ENCODE measurements around the gene ELMOD1. TPM values are rescaled to one million over a fixed set of nuclear protein-coding genes. Genes with fewer than 3 reads are reported as not detected.

Gene ELMOD1
- total RNA-seq, 1 donor from 2014 or later = not detected

DNA sequence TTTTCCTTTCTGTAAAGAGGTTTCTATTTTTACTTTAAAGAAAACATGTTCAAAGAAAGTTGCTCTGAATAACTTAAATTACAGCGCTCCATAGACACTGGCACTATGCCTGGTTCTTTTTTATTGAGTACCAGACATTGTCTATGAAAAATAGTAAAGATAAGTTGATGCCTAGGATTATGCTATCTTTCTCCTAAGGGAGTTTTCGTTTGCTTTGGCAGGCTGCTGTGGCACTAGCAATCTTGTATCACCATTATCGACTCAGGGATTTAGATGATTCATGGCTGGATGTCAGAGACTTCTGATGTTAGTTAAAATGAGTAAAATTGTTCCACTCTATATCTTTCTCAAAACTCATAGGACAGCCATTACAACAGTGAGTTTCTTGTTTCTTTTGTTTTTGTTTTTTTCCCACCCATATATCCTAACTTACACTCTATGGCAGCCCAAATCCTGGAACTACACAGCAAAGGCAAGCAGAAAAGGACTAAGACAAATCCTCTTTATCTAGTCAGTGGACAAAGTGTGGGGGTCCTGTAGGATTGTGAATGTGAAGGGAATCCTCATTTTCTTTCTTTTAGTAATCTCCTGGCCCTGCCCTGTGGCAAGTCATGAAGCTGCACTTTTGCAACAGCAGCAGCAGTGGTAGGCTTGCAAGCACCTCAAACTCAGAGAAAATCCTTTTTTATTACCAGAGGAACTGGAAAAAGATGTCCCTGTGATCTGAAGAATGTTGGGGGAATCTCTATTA, 100.2 kb downstream of the ELMOD1 start:
- Mint-ChIP-seq H3K36me3 (ENCODE audit: unreplicated experiment) (no peaks in the 10 kb centered on the region), H3K4me3 (ENCODE audit: unreplicated experiment) (no peak overlapping the region), H3K27ac (ENCODE audit: unreplicated experiment) (no peak overlapping the region), H3K27me3 (ENCODE audit: unreplicated experiment) (peaks cover 25% of the 10 kb centered on the region), H3K4me1 (ENCODE audit: unreplicated experiment) (peaks cover 2% of the 10 kb centered on the region), H3K9me3 (ENCODE audit: unreplicated experiment) (no peaks in the 10 kb centered on the region)
- DNase-seq (ENCODE audit: extremely low spot score, unreplicated experiment) = no peak
- TF ChIP-seq, protein P1, sequence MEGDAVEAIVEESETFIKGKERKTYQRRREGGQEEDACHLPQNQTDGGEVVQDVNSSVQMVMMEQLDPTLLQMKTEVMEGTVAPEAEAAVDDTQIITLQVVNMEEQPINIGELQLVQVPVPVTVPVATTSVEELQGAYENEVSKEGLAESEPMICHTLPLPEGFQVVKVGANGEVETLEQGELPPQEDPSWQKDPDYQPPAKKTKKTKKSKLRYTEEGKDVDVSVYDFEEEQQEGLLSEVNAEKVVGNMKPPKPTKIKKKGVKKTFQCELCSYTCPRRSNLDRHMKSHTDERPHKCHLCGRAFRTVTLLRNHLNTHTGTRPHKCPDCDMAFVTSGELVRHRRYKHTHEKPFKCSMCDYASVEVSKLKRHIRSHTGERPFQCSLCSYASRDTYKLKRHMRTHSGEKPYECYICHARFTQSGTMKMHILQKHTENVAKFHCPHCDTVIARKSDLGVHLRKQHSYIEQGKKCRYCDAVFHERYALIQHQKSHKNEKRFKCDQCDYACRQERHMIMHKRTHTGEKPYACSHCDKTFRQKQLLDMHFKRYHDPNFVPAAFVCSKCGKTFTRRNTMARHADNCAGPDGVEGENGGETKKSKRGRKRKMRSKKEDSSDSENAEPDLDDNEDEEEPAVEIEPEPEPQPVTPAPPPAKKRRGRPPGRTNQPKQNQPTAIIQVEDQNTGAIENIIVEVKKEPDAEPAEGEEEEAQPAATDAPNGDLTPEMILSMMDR (IDR thresholded peaks at IDR 0.05) = no peak

DNA sequence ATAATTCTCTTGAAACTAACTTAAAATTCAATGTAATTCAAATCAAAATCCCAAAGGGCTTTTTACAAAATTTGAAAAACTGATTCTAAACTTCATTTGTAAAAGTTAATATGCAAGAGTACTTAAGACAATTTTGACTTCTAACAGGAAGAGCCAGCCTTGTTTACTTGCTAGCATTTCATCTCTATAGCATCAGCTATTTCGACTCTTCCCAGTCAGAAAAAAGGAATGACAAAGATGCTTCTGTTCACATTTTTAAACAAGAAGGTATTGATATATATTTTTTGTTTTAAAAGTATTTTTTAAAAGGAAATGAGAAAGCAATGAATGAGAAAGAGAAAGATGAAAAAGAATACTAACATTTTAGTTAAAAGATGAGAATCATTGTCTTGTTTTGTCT, 104.5 kb downstream of the ELMOD1 start:
- Mint-ChIP-seq H3K36me3 (ENCODE audit: unreplicated experiment) (no peaks in the 10 kb centered on the region), H3K27ac (ENCODE audit: unreplicated experiment) (no peak overlapping the region), H3K4me1 (ENCODE audit: unreplicated experiment) (peaks cover 2% of the 10 kb centered on the region), H3K9me3 (ENCODE audit: unreplicated experiment) (no peaks in the 10 kb centered on the region), H3K4me3 (ENCODE audit: unreplicated experiment) (no peak overlapping the region), H3K27me3 (ENCODE audit: unreplicated experiment) (peaks cover 28% of the 10 kb centered on the region)
- TF ChIP-seq, protein P1 (IDR thresholded peaks at IDR 0.05) = no peak
- no peak for DNase-seq (ENCODE audit: extremely low spot score, unreplicated experiment)

DNA sequence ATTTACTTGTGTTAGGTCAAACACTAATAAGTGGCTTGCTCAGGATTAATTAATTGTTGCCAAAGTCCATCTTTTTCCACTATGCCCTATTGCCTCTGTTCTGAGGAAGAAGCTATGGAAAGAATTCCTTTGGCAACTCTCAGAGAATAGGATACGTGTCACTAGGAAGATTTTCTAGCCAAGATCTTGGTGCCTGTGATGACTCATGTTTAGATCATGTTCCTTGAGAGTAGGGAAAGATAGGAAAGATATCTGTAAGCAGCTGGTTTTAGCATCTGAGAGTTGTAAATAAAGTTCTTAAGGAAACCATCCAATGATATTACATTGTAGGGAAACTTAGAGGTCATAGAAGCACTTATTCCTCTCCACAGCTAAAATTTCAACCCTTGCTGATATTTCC, 105.2 kb downstream of the ELMOD1 start:
- H3K9me3 Mint-ChIP-seq (ENCODE audit: unreplicated experiment) = no peaks in the 10 kb centered on the region
- DNase-seq (ENCODE audit: extremely low spot score, unreplicated experiment) = no peak
- H3K36me3 Mint-ChIP-seq (ENCODE audit: unreplicated experiment) = no peaks in the 10 kb centered on the region
- no peak overlapping the region for H3K27ac Mint-ChIP-seq (ENCODE audit: unreplicated experiment)
- H3K4me3 Mint-ChIP-seq (ENCODE audit: unreplicated experiment) = no peak overlapping the region
- peaks cover 1% of the 10 kb centered on the region for H3K4me1 Mint-ChIP-seq (ENCODE audit: unreplicated experiment)
- TF ChIP-seq, protein P1 (IDR thresholded peaks at IDR 0.05) = no peak
- peaks cover 27% of the 10 kb centered on the region for H3K27me3 Mint-ChIP-seq (ENCODE audit: unreplicated experiment)

DNA sequence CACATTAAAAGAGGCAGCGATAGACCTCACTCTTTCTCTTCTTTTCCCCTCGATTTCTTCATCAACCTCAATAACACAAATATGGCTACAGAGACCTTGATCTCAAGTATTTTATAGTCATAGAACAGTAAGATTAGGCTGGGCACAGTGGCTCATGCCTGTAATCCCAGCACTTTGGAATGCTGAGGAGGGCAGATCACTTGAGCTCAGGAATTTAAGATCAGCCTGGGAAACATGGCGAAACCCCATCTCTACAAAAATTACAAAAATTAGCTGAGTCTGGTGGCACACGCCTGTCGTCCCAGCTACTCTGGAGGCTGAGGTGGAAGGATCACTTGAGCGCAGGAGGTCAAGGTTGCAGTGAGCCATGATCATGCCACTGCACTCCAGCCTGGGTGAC, 106.3 kb downstream of the ELMOD1 start:
- Mint-ChIP-seq H3K36me3 (ENCODE audit: unreplicated experiment) (no peaks in the 10 kb centered on the region), H3K27ac (ENCODE audit: unreplicated experiment) (no peak overlapping the region), H3K9me3 (ENCODE audit: unreplicated experiment) (no peaks in the 10 kb centered on the region)

More for the DNA sequence above, 106.3 kb downstream of the ELMOD1 start:
- H3K27me3 Mint-ChIP-seq (ENCODE audit: unreplicated experiment) = peaks cover 17% of the 10 kb centered on the region
- DNase-seq (ENCODE audit: extremely low spot score, unreplicated experiment) = no peak
- TF ChIP-seq, protein P1 (IDR thresholded peaks at IDR 0.05) = no peak
- H3K4me3 Mint-ChIP-seq (ENCODE audit: unreplicated experiment) = no peak overlapping the region
- H3K4me1 Mint-ChIP-seq (ENCODE audit: unreplicated experiment) = no peaks in the 10 kb centered on the region

All from osteocyte (in vitro differentiated cells).